GM13977 (cell line): Measurements from ENCODE around the gene MBP.

Experiments
- DNase-seq: peaks from one replicate; pipeline ENCODE4 v3.0.0; 2012; ENCODE audit warnings: low spot score
- in situ Hi-C: fragments of 300-500 bp; cut with MboI; formaldehyde crosslinking; loops from one replicate; pipeline ENCODE4 v1.12.0; 2022; ENCODE audit warnings: low sequenced_read_pairs, low pct_unique_long_range_greater_than_20kb, mixed read lengths, inconsistent platforms; ENCODE audit not compliant: unreplicated experiment
- TF ChIP-seq, protein P1 (sequence below): IDR thresholded peaks from 2 replicates; pipeline ENCODE4 v1.5.1; 2012; ENCODE audit warnings: mild to moderate bottlenecking, control low read depth; ENCODE audit not compliant: insufficient read depth; ENCODE audit errors: extremely low read depth, missing control alignments

Gene MBP

DNA sequence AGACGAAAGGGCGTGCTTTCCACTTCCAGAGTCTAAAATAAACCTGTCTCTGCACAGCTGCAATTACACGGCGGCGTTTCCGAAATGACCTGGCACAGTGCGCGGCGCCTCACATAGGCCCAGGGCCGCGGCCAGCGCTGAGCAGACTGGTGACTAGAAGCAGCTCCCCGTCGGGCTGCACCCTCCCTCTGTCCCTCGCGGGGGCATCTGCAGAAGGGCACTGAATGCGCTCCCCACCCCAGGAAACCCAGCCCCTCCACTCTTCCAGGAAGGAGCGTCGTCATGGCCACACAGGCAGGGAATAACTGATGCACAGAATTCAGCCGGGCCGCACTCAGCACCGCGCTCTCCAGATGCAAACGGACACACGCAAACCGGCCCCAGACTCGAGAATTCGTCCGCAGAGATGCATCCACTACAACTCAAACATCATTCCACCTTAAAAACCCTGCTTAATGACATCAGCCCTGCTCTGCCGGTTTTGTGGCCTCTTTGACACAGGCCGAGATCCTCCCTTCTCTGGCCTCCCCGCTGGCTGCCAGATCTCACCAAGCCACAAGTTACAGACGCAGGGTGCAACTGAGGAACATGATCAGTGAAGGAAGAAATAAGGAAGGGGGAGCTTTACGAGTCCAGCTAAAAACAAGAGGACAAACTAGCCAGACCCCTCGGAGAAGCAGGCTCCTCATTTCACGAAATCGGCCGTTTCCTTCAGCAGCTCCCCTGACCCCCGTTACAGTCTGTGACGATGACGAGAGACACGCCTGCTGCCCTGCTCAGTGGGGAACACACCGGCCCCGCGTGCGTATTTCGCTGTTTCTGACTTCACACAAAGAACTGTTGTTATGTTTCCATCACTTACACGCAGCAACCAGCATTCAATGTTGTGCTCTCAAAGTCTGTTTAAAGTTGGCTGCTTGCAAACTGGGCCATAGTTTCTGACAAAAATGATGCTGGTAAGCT, 40.2 kb downstream of the MBP start:
- DNase-seq = no peak
- in situ Hi-C loops = no loop called here
- TF ChIP-seq, protein P1, sequence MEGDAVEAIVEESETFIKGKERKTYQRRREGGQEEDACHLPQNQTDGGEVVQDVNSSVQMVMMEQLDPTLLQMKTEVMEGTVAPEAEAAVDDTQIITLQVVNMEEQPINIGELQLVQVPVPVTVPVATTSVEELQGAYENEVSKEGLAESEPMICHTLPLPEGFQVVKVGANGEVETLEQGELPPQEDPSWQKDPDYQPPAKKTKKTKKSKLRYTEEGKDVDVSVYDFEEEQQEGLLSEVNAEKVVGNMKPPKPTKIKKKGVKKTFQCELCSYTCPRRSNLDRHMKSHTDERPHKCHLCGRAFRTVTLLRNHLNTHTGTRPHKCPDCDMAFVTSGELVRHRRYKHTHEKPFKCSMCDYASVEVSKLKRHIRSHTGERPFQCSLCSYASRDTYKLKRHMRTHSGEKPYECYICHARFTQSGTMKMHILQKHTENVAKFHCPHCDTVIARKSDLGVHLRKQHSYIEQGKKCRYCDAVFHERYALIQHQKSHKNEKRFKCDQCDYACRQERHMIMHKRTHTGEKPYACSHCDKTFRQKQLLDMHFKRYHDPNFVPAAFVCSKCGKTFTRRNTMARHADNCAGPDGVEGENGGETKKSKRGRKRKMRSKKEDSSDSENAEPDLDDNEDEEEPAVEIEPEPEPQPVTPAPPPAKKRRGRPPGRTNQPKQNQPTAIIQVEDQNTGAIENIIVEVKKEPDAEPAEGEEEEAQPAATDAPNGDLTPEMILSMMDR = no peak

GRCh38 chr18:77091366-77091765, 41.2 kb downstream of the MBP start:
- in situ Hi-C loops = no loop called here
- TF ChIP-seq, protein P1 = no peak
- DNase-seq = no peak

DNA sequence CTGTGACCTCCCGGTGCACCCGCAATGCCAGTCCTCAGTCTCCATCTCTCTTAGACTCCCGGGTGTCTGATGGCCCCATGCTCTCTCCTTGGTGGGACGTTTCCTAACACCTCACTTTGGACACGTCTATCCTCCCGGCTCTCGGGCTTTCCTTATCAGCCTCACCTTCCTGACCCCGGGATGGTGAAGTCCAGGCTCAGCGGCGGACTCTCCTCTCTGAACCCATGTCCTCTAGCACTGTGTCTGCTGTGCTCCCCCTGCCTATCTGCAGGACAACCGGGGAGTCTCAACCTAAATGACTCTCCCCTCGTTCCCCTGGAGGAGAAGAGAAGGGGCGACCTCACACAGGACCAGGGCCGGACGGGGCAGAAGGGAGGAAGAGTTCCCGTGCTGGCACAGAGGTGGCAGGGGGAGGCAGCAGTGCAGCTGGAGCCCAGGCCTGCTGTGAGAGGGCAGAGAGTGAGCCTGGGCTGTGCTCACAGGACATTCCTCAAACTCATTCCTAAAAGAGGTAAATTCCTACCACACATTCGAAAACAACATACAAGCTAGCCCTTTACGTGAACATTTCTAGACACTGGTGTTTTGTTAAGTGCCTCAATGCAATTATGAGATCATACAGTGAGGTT, 41.9 kb downstream of the MBP start:
- in situ Hi-C loops = no loop called here
- DNase-seq = no peak
- TF ChIP-seq, protein P1 = no peak

DNA sequence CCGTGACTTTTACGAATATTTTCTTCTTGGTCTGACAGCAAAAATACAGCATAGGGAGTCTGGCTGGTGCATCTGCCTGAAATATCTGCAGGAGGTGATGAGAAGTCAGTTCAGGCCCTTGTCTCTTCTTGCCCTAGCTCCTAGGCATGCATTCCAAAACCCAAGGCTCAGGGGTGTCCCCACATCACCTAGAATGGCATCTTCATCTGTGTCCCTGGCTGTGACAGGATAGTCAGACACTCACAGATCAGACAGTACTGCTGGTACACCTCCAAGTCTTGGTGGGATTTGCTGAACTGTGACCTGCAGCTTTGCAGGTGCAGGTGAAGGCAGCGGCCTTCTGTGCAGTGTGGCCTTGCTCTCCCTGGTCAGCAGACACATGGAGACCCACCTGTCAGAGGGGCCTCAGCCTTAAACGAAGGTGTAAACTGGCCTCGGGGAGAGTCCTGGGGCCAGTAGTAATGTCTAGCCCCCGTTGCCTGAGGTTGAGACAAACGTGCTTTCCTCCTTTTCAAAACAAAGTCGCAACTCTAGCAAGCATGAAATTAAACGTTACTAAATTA, 42.8 kb downstream of the MBP start:
- in situ Hi-C loops = no loop called here
- no peak for DNase-seq
- TF ChIP-seq, protein P1 = no peak

GRCh38 chr18:77088963-77089722, 43.4 kb downstream of the MBP start:
- in situ Hi-C loops = no loop called here
- DNase-seq = no peak
- TF ChIP-seq, protein P1 = no peak

DNA sequence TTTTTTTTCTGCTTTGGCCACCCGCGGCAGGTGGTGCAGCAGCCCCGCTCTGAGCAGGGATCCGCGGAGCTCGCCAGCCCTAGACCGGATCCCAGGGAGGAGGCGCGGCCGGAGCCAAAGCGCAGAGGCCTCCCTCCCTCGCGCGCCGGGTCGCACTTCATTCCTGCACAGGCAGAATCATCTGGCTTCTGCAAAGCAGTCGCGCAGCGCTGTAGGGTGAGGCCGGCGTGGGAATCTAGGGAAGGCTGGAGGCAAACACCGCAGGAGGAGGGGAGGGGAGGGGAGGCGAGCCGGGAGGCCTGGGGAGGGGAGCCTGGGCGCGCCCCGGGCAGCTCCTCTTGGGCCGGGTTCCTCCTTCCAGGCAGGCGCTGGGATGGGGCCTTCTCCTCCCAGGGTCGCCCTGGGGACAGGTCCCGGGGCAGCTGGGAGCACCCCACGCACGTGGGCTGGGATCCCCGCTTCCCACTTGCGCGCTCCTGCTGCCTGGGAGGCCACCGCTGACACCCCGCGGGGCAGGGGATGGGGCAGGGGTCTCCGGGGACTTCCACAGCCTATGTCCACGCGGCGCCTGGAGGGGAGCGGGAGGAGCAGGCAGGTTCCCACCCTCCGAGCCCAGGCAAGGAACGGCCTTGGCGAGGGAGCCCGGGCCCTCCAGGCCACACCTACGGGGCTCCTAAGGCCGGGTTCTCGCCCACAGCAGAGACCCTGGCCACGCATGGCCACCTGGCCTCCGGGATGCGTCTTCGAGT, 45.0 kb downstream of the MBP start:
- no peak for DNase-seq
- TF ChIP-seq, protein P1 = no peak
- in situ Hi-C loops = no loop called here
